GM19238 (cell line): ENCODE results near the gene ZFAND3.
"Not testable (repeated sequence)": the region's sequence is repeated elsewhere in the genome, so short reads cannot be mapped to it uniquely, and the experiment has no call there.

Experiments
- DNase-seq: peaks from one replicate; pipeline ENCODE4 v3.0.0; 2011; ENCODE audit warnings: low spot score; ENCODE audit not compliant: insufficient read length

The ZFAND3 gene

DNA sequence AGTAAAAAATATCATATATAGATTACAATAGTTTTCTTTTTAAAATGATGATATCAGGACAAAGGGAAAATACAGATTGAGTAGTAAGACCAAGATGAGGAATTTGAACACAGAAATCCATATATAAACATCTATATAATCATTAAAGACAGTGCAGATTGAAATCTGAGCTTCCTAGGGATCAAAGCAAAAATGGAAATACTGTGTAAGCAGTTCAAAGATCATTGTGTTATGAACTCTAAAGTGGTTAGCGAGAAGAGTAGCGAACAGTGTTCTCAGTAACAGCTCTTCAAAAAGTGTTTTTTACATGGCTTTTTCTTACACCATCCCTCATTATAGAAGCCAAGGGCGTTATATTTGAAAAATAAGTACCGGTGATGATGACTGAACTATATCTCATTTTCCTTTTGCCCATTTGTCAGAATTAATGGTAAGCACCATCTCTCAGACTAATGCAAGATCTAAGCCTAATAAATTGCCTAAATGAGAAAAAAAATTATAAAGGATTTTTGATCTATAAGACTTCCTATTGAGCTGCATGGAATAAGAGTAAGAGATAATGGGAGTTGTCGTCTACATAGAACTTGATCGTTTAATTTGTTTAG is 226.3 kb downstream of the ZFAND3 start:
- DNase-seq: no peak

- no peak for DNase-seq
Measured at GRCh38 chr6:38047562-38047961, 228.0 kb downstream of the ZFAND3 start.

DNA sequence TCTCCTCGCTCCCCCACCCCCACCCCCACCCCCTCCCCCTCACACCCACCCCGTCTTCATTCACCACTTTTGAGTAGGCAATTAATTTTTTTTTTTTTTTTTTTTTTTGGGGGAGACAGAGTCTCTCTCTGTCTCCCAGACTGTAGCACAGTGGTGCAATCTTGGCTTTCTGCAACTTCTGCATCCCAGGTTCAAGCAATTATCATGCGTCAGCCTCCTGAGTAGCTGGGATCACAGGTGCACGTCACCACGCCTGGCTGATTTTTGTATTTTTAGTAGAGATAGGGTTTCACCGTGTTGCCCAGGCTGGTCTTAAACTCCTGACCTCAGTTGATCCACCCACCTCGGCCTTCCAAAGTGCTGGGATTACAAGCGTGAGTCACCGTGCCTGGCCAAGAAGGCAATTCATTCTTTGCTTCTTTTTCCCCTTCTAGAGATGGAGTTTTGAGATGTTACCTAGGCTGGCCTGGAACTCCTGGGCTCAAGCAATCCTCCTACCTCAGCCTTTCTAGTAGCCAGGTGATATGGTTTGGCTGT is 230.4 kb downstream of the ZFAND3 start:
- DNase-seq: not testable (repeated sequence)

GRCh38 chr6:38051819-38052434 is 232.4 kb downstream of the ZFAND3 start:
- DNase-seq: no peak

GRCh38 chr6:38054527-38055202 is 235.1 kb downstream of the ZFAND3 start:
- DNase-seq: no peak

- DNase-seq: no peak
Measured at GRCh38 chr6:38055203-38055589, 235.7 kb downstream of the ZFAND3 start.

DNA sequence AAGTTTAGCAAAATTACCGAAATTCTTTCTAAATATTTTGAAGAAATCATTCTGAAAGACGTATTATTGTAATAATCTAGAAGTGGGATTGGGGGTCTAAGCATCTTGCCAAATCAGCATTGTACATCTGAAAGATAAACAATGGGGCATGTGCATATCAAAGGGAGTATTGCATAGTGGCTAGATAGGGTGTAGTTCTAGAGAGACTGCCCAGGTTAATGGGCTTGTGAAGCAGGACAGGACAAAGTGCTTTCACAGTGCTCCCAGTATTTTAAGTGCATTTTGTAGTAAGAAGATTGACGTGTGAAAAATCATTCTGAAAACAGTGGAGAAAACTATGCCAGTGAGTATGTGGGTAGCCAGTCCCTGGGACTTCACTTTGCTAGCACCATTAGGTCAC is 236.8 kb downstream of the ZFAND3 start:
- DNase-seq: no peak

DNA sequence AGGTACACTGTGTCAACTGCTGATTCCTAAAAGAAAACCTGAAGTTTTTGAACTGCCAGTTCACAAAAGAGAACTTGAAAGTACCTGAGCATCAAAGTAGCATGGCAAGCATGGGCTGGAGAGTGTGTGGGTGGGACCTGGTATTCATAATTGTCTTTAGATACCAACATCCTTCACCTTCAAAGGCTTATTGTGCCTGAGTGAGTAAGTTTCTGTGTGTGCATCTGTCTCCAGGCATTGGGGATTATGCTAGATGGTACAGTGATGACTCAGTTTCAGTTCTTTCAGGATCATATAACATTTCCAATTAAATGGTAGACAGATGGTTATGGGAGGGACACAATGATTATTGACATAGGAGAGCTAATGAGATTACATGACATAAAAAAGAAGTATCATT is 238.5 kb downstream of the ZFAND3 start:
- DNase-seq: no peak

GRCh38 chr6:38062066-38062465 is 242.5 kb downstream of the ZFAND3 start:
- DNase-seq: no peak

DNA sequence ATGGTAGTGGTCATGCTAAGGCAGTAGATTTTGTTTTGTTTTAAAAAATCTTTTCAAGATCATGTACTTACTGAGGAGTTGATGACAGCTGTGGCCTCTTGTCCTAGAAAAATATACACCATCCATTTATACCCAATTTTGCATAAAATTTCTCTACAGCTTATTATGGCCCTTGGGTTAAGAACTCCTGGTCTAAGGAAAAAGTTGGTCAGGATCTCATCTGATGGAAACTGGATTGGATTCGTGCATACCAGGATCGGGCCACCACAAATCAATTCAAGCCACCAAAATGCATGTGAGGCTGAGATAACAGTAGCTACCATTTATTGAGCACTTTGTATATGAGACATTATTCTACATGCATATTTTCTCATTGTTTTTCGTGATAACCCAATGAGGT is 244.4 kb downstream of the ZFAND3 start:
- DNase-seq: no peak

DNA sequence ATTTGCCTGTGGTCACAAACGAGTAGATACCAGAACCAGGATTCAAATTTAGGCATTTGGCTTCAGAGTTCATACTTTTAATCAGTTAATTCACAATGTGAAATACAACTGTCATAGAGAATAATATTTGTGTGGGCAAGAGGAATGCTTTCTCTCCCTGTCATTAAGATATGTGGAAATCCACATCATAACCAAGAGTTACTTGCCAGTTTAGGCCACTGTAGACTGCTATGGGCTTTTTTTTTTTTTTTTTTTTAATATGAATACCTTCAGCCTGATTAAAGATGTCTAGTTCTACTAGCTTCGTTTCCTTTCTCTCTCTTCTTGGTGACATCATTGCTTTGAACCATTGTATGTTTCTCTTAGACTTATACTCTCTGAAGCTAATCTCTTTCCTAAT is 244.9 kb downstream of the ZFAND3 start:
- DNase-seq: no peak

GRCh38 chr6:38065734-38066305 is 246.3 kb downstream of the ZFAND3 start:
- no peak for DNase-seq

DNA sequence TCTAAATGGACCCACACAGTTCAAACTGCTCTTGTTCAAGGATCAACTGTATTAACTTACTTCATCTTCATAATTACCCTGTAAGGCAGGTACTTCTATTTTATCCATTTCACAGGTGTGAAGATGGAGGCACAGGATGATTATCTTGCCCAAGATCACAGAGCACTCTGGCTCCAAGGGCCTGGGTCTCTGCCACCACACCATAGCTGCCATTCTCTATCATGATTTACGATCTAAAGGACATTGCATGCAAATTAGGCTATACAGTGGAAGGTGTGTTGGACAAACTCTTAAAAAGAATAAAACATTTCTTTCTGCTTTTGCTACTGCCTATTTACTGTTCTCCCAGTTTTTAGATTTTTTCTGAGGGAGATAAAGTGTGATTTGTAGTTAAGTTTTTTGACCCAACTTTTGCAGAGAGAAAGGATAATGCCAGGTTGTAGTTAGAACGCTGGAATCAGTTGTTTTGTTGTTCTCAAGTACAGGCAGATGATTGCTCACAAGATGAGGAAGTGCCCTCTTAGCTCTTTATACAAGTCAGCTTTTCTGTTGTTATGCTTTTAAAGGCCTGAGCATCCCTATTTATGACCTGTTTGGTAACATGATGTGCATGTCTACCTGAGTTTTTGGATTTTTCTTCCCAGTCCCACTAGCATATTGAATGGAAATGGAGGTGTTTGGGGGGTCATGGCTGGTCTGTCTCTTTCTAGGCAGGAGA is 247.9 kb downstream of the ZFAND3 start:
- DNase-seq: no peak

DNA sequence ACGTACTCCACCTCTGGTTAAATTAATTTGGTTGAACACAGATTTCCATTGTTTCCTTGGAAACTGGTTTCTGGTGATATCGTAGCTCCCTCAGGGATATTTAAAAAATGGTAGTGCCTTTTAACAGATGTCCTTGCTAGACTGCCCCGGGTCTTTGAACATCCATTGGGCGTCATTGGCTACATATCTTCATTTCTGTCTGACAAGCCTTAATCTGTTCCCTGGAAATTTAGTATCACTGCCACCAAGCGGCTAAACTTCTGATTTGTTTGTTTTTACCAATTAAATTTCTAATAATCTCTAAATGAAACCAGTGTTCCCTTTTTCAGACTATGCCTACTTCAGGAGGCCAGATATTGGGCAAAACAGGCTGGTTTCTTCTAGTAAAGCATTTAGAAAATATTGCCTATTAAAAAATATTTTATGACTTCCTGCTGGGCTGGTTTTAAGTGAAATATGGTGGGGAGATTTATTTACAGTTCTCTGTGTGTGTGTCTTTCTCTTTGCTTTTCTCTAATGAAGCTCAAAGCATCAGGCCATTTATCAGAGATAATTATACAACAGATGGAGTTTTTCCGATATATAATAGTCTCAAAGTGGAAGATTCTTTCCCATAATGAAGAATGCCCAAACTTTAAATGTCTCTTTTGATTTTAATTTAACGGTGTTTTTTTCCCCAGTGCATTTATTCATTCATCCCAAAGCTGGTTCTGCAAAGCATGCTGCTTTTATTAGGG is 249.5 kb downstream of the ZFAND3 start:
- DNase-seq: no peak

- DNase-seq: no peak
Measured at GRCh38 chr6:38077488-38078030, 258.0 kb downstream of the ZFAND3 start.

- DNase-seq: no peak
Measured at GRCh38 chr6:38078671-38079070, 259.1 kb downstream of the ZFAND3 start.

GRCh38 chr6:38079107-38079506 is 259.6 kb downstream of the ZFAND3 start:
- DNase-seq: no peak

DNA sequence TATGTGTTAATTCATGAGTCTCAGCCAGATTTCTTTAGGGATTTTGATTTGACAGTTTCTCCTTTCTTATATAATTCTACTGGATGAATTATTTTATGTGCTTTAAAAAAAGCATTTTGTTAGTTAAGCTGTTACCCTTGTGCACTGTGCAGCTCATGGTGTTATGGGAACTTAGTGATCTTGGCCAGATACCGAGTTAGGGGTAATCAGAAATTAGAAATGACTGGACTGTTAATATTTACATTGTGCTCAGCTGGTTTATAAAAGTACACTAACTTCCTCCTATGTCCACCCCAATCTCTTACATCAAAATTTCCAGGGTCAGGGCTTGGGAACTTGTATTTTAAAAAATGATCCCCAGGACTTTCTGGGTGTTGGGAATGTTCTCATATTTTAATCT is 260.0 kb downstream of the ZFAND3 start:
- DNase-seq: no peak

DNA sequence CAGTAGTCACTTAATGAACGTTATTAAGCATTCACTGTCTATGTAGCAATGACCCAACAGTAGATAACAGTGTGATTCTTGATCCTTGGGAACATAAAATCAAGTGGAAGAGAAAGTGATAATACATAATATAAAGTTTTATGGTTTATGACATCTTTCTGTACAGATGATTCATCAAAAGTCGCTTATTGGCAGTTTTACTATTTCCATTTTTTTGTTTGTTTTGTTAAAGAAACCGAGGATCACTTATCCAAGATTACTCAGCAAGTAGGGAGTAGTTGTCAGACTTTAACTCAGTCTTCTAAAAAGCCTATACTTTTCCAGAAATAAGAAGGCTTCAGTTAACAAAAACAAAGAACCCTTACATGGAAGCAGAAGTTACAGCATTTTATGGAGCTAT is 260.8 kb downstream of the ZFAND3 start:
- no peak for DNase-seq

GRCh38 chr6:38080889-38081288 is 261.4 kb downstream of the ZFAND3 start:
- DNase-seq: no peak

- DNase-seq: no peak
Measured at GRCh38 chr6:38085031-38085430, 265.5 kb downstream of the ZFAND3 start.
